ENCODE data around the gene ELFN1.

The ELFN1 gene

GRCh38 chr7:1669954-1670893, at the start of gene ELFN1:
TSS of gene ELFN1 (plus strand) at chr7:1670277. CDS start at chr7:1744597, 74,320 bp downstream.
- DNase-seq (ENCODE audit: low read depth): peak; percentile 69
- peaks cover 12% of the 10 kb centered on the region for H3K27me3 ChIP-seq (replicated peaks; ENCODE audit: control insufficient read depth, insufficient read depth, low read length)

DNA sequence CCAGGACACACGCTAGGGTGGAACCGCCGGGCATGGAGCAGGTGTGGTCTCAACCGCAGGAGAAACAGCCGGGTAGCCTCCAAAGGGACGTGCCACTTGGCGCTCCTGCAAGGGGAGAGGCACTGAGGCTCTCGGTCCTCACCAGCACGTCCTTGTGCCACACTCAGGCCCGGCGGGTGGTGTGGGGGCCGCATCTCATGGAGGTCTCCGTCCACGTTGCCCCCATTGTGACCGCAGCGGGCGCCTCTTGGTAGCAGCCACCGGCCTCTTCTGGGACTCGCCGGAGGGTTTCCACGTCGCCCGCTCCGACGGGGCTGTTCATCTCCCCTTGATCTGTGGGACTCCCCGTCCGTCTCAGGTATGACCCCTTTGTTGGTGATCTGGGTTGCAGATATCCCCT, 49.2 kb upstream of the ELFN1 start:
- H3K27me3 ChIP-seq (replicated peaks; ENCODE audit: control insufficient read depth, insufficient read depth, low read length): peaks cover 34% of the 10 kb centered on the region
- no peak overlapping the region for H3K4me3 ChIP-seq (ENCODE audit: low read length)
- no peaks in the 10 kb centered on the region for H3K9me3 ChIP-seq (ENCODE audit: control insufficient read depth, low read length)
- H3K4me1 ChIP-seq (ENCODE audit: control insufficient read depth, insufficient read depth, low read length): no peaks in the 10 kb centered on the region
- H3K9ac ChIP-seq (ENCODE audit: low read length): no peak overlapping the region
- H3K36me3 ChIP-seq (ENCODE audit: control insufficient read depth, insufficient read depth, low read length, severe bottlenecking): no peaks in the 10 kb centered on the region
- DNase-seq (ENCODE audit: low read depth): no peak

More at GRCh38 chr7:1669954-1670893, at the start of gene ELFN1:
- Histone ChIP-seq H3K9me3 (ENCODE audit: control insufficient read depth, low read length) (no peaks in the 10 kb centered on the region), H3K4me3 (ENCODE audit: low read length) (no peak within 1 kb of the TSS), H3K36me3 (ENCODE audit: control insufficient read depth, insufficient read depth, low read length, severe bottlenecking) (no peaks in the 10 kb centered on the region), H3K9ac (ENCODE audit: low read length) (no peak within 1 kb of the TSS), H3K4me1 (ENCODE audit: control insufficient read depth, insufficient read depth, low read length) (peaks cover 2% of the 10 kb centered on the region)

DNA sequence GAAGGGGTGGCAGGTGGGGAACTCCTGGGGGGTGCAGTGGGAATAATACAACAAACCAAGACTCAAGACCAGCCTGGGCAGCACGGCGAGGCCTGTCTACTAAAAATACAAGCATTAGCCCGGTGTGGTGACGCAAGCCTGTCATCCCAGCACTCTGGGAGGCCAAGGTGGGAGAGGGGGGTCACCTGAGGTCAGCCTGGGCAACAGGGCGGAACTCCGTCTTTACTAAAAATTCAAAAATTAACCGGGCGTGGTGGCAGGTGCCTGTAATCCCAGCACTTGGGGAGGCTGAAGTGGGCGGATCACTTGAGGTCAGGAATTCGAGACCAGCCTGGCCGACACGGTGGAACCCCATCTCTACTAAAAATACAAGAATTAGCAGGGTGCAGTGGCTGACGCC, 48.4 kb upstream of the ELFN1 start:
- Histone ChIP-seq H3K9ac (ENCODE audit: low read length) (no peak overlapping the region), H3K4me1 (ENCODE audit: control insufficient read depth, insufficient read depth, low read length) (no peaks in the 10 kb centered on the region), H3K9me3 (ENCODE audit: control insufficient read depth, low read length) (peaks cover under 1% of the 10 kb centered on the region), H3K27me3 (replicated peaks; ENCODE audit: control insufficient read depth, insufficient read depth, low read length) (peaks cover 39% of the 10 kb centered on the region), H3K36me3 (ENCODE audit: control insufficient read depth, insufficient read depth, low read length, severe bottlenecking) (no peaks in the 10 kb centered on the region), H3K4me3 (ENCODE audit: low read length) (no peak overlapping the region)
- DNase-seq (ENCODE audit: low read depth): no peak

- no peak for DNase-seq (ENCODE audit: low read depth)
- H3K4me3 ChIP-seq (ENCODE audit: low read length): no peak overlapping the region
- H3K4me1 ChIP-seq (ENCODE audit: control insufficient read depth, insufficient read depth, low read length): no peaks in the 10 kb centered on the region
- peaks cover 40% of the 10 kb centered on the region for H3K27me3 ChIP-seq (replicated peaks; ENCODE audit: control insufficient read depth, insufficient read depth, low read length)
- H3K9ac ChIP-seq (ENCODE audit: low read length): no peak overlapping the region
- H3K36me3 ChIP-seq (ENCODE audit: control insufficient read depth, insufficient read depth, low read length, severe bottlenecking): no peaks in the 10 kb centered on the region
- H3K9me3 ChIP-seq (ENCODE audit: control insufficient read depth, low read length): peaks cover 3% of the 10 kb centered on the region
Measured at GRCh38 chr7:1622441-1622840, 47.6 kb upstream of the ELFN1 start.

- DNase-seq (ENCODE audit: low read depth): no peak
- Histone ChIP-seq H3K9me3 (ENCODE audit: control insufficient read depth, low read length) (peaks cover 3% of the 10 kb centered on the region), H3K36me3 (ENCODE audit: control insufficient read depth, insufficient read depth, low read length, severe bottlenecking) (no peaks in the 10 kb centered on the region), H3K4me1 (ENCODE audit: control insufficient read depth, insufficient read depth, low read length) (no peaks in the 10 kb centered on the region), H3K4me3 (ENCODE audit: low read length) (no peak overlapping the region), H3K27me3 (replicated peaks; ENCODE audit: control insufficient read depth, insufficient read depth, low read length) (peaks cover 32% of the 10 kb centered on the region), H3K9ac (ENCODE audit: low read length) (no peak overlapping the region)
Measured at GRCh38 chr7:1623810-1624209, 46.3 kb upstream of the ELFN1 start.

DNA sequence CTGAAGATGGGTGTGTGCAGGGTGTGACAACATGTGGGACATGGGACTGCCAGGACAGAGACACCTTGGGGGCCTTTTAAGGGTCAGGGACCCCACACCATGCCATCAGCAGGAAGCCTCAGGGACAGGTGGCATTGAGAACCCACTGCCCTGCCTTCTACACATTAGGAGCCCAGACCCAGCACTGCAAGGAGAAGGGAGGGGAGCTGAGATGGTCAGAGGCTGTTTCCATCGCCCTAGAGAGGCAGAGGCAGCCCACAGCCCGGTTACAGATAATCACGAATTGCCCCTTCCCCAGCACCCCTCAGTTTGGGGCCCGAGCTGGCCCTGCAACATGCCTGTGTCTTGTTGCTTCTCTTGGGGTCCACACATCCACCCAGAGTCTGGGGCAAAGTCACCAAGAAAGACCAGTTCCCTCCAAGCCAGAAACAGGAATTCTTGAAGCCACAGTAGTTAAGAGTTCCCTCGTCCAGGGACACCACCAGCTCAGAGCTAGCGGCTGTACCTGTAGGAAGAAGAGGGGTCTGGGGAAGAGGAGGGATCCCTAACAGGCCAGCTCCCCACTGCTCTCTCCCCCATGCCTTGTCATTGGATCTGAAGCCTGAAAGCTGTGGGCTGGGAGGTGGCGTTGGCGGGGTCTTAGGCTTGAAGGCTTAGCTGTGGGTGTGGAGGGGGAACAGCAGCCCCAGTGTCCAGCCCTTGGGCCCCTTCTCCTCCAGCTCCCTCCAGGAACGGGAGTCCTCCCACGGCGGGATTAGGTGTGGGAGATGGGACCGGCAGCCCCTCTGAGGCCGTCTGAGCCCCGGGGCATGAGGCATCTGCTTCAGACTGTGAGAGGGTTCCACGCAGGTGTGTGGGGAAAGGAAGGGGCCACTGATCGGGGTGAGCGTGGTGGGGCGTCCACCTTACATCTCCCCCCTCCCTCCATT, 44.8 kb upstream of the ELFN1 start:
- Histone ChIP-seq H3K9ac (ENCODE audit: low read length) (no peak overlapping the region), H3K4me1 (ENCODE audit: control insufficient read depth, insufficient read depth, low read length) (no peaks in the 10 kb centered on the region), H3K9me3 (ENCODE audit: control insufficient read depth, low read length) (peaks cover 11% of the 10 kb centered on the region), H3K4me3 (ENCODE audit: low read length) (no peak overlapping the region), H3K27me3 (replicated peaks; ENCODE audit: control insufficient read depth, insufficient read depth, low read length) (peaks cover 32% of the 10 kb centered on the region), H3K36me3 (ENCODE audit: control insufficient read depth, insufficient read depth, low read length, severe bottlenecking) (no peaks in the 10 kb centered on the region)
- no peak for DNase-seq (ENCODE audit: low read depth)

DNA sequence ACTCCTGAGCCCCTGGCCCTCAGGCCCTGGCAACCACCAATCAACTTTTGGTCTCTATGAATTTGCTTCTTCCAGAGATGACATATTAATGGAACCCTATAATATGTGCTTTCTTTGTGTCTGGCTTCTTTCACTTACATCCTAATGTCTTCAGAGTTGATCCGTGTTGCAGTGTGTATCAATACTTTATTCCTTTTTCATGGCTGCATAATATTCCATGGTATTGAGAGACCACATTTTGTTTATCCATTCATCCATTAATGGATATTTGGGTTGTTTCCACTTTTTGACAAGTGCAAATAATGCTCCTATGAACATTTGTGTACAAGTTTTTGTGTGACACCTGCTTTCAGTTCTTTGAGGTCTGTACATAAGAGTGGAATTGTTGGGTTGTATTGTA, 43.3 kb upstream of the ELFN1 start:
- DNase-seq (ENCODE audit: low read depth): no peak
- Histone ChIP-seq H3K4me3 (ENCODE audit: low read length) (no peak overlapping the region), H3K27me3 (replicated peaks; ENCODE audit: control insufficient read depth, insufficient read depth, low read length) (peaks cover 30% of the 10 kb centered on the region), H3K4me1 (ENCODE audit: control insufficient read depth, insufficient read depth, low read length) (no peaks in the 10 kb centered on the region), H3K9ac (ENCODE audit: low read length) (no peak overlapping the region), H3K36me3 (ENCODE audit: control insufficient read depth, insufficient read depth, low read length, severe bottlenecking) (no peaks in the 10 kb centered on the region), H3K9me3 (ENCODE audit: control insufficient read depth, low read length) (peaks cover 11% of the 10 kb centered on the region)

GRCh38 chr7:1630700-1631336, 39.3 kb upstream of the ELFN1 start:
- Histone ChIP-seq H3K4me1 (ENCODE audit: control insufficient read depth, insufficient read depth, low read length) (no peaks in the 10 kb centered on the region), H3K36me3 (ENCODE audit: control insufficient read depth, insufficient read depth, low read length, severe bottlenecking) (no peaks in the 10 kb centered on the region), H3K9me3 (ENCODE audit: control insufficient read depth, low read length) (peaks cover 30% of the 10 kb centered on the region), H3K27me3 (replicated peaks; ENCODE audit: control insufficient read depth, insufficient read depth, low read length) (peaks cover 24% of the 10 kb centered on the region), H3K4me3 (ENCODE audit: low read length) (no peak overlapping the region), H3K9ac (ENCODE audit: low read length) (no peak overlapping the region)
- DNase-seq (ENCODE audit: low read depth): no peak

DNA sequence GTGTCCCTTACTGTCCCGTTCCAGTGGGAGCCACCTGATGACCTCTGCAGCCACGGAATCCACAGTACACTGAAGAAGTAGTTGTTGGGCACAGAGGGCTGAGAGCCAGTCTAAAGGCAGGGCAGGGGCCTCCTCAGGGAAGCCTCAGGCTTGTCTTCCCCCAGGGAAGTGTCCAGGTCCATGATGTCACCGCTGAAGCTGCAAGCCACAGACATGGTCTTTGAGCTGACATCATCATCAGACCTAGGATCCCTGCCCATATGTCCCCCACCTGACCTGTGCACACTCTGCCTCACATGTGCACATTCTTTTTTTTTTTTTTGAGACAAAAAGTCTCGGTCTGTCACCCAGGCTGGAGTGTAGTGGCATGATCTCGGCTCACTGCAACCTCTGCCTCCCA, 38.4 kb upstream of the ELFN1 start:
- H3K9me3 ChIP-seq (ENCODE audit: control insufficient read depth, low read length): peaks cover 37% of the 10 kb centered on the region
- no peak overlapping the region for H3K4me3 ChIP-seq (ENCODE audit: low read length)
- H3K9ac ChIP-seq (ENCODE audit: low read length): no peak overlapping the region
- no peak for DNase-seq (ENCODE audit: low read depth)
- H3K36me3 ChIP-seq (ENCODE audit: control insufficient read depth, insufficient read depth, low read length, severe bottlenecking): no peaks in the 10 kb centered on the region
- H3K27me3 ChIP-seq (replicated peaks; ENCODE audit: control insufficient read depth, insufficient read depth, low read length): peaks cover 17% of the 10 kb centered on the region
- H3K4me1 ChIP-seq (ENCODE audit: control insufficient read depth, insufficient read depth, low read length): no peaks in the 10 kb centered on the region

DNA sequence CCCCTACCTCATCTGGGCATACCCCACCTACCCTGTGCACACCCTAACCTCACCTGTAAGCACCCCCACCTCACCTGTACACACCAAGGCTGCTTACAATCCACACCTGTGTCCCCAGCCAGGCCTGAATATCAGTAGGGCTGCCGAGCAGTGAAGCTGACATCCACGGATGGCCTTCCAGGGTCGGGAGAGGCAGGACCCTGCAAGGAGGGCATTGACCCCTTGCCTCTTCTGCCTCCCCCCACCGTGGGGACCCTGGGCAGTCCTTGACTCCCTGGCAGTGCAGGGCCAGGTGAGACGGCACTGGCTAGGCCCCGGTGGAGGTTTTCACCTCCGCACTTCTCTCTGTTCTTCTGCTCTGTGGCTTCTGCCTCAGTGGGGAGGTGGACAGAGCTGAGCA, 37.6 kb upstream of the ELFN1 start:
- Histone ChIP-seq H3K27me3 (replicated peaks; ENCODE audit: control insufficient read depth, insufficient read depth, low read length) (peaks cover 13% of the 10 kb centered on the region), H3K4me1 (ENCODE audit: control insufficient read depth, insufficient read depth, low read length) (no peaks in the 10 kb centered on the region), H3K36me3 (ENCODE audit: control insufficient read depth, insufficient read depth, low read length, severe bottlenecking) (no peaks in the 10 kb centered on the region), H3K9ac (ENCODE audit: low read length) (no peak overlapping the region), H3K4me3 (ENCODE audit: low read length) (no peak overlapping the region), H3K9me3 (ENCODE audit: control insufficient read depth, low read length) (peaks cover 42% of the 10 kb centered on the region)
- no peak for DNase-seq (ENCODE audit: low read depth)
